ENCODE measurements around the gene CFAP46. TPM values are rescaled to one million over a fixed set of nuclear protein-coding genes. Genes with fewer than 3 reads are reported as not detected.
A peak's percentile ranks its signal among the peaks of the same experiment; 100 is the strongest.

The CFAP46 gene
- polyA plus RNA-seq, 1 of the 3 experiments (the other 2 are of a cell fraction), result 3.9 TPM

DNA sequence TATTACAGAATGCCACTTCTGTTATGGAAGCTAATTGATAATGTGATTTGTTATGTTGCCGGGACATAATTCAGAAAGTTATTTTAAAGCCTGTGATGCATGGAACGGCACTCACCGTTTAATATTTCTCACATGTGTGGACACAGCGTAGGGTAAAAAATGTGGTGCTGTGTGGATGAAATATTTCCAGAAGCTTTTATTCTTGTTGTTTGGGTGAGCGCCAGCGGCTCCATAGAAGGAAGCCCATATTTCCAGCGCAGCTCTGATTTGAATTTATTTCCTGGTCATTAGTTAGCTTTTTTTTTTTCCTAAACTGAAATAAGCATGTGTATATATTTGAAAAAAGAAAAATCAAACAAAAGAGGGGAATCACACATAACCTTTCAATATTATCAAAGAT, 136.3 kb downstream of the CFAP46 start:
- no peak for DNase-seq
- CTCF ChIA-PET, result interaction anchor here (0.7 to 2.5 kb wide), 4 partner anchors 11 to 151 kb away, joined by 3 to 11 read pairs (median 6); no protein-coding TSS in a partner anchor
- Histone ChIP-seq H3K27ac (ENCODE audit: low read depth in 2 of 2, low read length in 1 of 2) (no peak overlapping the region), H2AFZ (ENCODE audit: low read depth) (no peak overlapping the region), H3K9me2 (no peaks in the 10 kb centered on the region), H3K27me3 (ENCODE audit: insufficient read depth) (no peaks in the 10 kb centered on the region), H4K20me1 (ENCODE audit: insufficient read depth) (no peaks in the 10 kb centered on the region), H3K4me3 (ENCODE audit: low read depth in 2 of 2, low read length in 1 of 2) (no peak overlapping the region), H3K36me3 (replicated peaks in 1 of 2; ENCODE audit: control insufficient read depth in 1 of 2, insufficient read depth in 2 of 2, low read length in 1 of 2) (no peaks in the 10 kb centered on the region), H3K9me3 (no peaks in the 10 kb centered on the region), H3F3A (replicated peaks; ENCODE audit: insufficient read depth) (no peaks in the 10 kb centered on the region), H3K9ac (no peak overlapping the region), H3K79me2 (ENCODE audit: insufficient read depth) (no peaks in the 10 kb centered on the region), H3K4me2 (no peak overlapping the region), H3K4me1 (ENCODE audit: control insufficient read depth in 1 of 2, insufficient read depth in 2 of 2, low read depth in 1 of 2, low read length in 1 of 2) (peaks cover 0 to 5% of the 10 kb centered on the region in 2 experiments; a peak in 1 of 4 replicates)
- 47% methylated on average over 7 of the region's 7 CpGs for WGBS (ENCODE audit: low lambda C conversion rate)
- TF ChIP-seq, protein P1, sequence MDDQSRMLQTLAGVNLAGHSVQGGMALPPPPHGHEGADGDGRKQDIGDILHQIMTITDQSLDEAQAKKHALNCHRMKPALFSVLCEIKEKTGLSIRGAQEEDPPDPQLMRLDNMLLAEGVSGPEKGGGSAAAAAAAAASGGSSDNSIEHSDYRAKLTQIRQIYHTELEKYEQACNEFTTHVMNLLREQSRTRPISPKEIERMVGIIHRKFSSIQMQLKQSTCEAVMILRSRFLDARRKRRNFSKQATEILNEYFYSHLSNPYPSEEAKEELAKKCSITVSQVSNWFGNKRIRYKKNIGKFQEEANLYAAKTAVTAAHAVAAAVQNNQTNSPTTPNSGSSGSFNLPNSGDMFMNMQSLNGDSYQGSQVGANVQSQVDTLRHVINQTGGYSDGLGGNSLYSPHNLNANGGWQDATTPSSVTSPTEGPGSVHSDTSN (IDR thresholded peaks at IDR 0.05), result no peak
- TF ChIP-seq, protein P2, sequence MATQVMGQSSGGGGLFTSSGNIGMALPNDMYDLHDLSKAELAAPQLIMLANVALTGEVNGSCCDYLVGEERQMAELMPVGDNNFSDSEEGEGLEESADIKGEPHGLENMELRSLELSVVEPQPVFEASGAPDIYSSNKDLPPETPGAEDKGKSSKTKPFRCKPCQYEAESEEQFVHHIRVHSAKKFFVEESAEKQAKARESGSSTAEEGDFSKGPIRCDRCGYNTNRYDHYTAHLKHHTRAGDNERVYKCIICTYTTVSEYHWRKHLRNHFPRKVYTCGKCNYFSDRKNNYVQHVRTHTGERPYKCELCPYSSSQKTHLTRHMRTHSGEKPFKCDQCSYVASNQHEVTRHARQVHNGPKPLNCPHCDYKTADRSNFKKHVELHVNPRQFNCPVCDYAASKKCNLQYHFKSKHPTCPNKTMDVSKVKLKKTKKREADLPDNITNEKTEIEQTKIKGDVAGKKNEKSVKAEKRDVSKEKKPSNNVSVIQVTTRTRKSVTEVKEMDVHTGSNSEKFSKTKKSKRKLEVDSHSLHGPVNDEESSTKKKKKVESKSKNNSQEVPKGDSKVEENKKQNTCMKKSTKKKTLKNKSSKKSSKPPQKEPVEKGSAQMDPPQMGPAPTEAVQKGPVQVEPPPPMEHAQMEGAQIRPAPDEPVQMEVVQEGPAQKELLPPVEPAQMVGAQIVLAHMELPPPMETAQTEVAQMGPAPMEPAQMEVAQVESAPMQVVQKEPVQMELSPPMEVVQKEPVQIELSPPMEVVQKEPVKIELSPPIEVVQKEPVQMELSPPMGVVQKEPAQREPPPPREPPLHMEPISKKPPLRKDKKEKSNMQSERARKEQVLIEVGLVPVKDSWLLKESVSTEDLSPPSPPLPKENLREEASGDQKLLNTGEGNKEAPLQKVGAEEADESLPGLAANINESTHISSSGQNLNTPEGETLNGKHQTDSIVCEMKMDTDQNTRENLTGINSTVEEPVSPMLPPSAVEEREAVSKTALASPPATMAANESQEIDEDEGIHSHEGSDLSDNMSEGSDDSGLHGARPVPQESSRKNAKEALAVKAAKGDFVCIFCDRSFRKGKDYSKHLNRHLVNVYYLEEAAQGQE (IDR thresholded peaks at IDR 0.05; ENCODE audit: low read depth, low read length), result no peak
- TF ChIP-seq RXRA (IDR thresholded peaks at IDR 0.05; ENCODE audit: borderline replicate concordance, low read depth), result no peak
- POLR2A ChIA-PET, result no interaction called here

DNA sequence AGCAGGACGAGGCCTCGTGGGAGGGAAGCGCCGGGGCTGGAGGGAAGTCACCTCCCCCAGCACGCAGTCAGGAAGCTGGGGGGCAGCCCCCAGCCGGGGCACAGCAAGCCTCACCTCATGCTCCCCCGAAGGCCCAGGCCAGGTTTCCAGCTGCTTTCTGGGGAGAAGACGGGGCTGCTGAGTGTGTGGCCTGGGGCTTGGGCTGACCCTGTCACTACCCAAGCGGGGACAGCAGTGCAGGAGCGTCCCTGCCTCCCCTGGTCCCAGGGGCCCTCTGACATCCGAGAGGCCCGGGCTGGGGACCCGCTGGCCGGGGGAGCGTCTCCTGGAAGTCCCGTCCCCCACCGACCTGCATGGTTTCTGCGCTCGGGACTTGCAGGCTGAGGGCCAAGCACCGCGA, 136.8 kb downstream of the CFAP46 start:
- no peaks in the 10 kb centered on the region for H3K9me3 ChIP-seq
- peak; percentile 42 for DNase-seq
- H3K27me3 ChIP-seq (ENCODE audit: insufficient read depth), result no peaks in the 10 kb centered on the region
- H3K4me2 ChIP-seq, result no peak overlapping the region
- H3K4me1 ChIP-seq (ENCODE audit: control insufficient read depth in 1 of 2, insufficient read depth in 2 of 2, low read depth in 1 of 2, low read length in 1 of 2), result peaks cover 0 to 5% of the 10 kb centered on the region in 2 experiments; a peak in 1 of 4 replicates
- no peak overlapping the region for H3K27ac ChIP-seq (ENCODE audit: low read depth in 2 of 2, low read length in 1 of 2)
- H3K79me2 ChIP-seq (ENCODE audit: insufficient read depth), result no peaks in the 10 kb centered on the region
- ChIA-PET POLR2A (no interaction called here), CTCF (interaction anchor here (0.7 to 2.5 kb wide), 4 partner anchors 11 to 150 kb away, joined by 3 to 11 read pairs (median 6); no protein-coding TSS in a partner anchor)
- no peaks in the 10 kb centered on the region for H3F3A ChIP-seq (replicated peaks; ENCODE audit: insufficient read depth)
- no peak overlapping the region for H3K4me3 ChIP-seq (ENCODE audit: low read depth in 2 of 2, low read length in 1 of 2)
- no peaks in the 10 kb centered on the region for H3K9me2 ChIP-seq
- H2AFZ ChIP-seq (ENCODE audit: low read depth), result no peak overlapping the region
- WGBS (ENCODE audit: low lambda C conversion rate), result 83% methylated on average over 10 of the region's 21 CpGs
- H3K9ac ChIP-seq, result no peak overlapping the region
- H3K36me3 ChIP-seq (replicated peaks in 1 of 2; ENCODE audit: control insufficient read depth in 1 of 2, insufficient read depth in 2 of 2, low read length in 1 of 2), result no peaks in the 10 kb centered on the region
- no peaks in the 10 kb centered on the region for H4K20me1 ChIP-seq (ENCODE audit: insufficient read depth)
- TF ChIP-seq ELF1 (IDR thresholded peaks at IDR 0.05), result no peak
- TF ChIP-seq, protein P3, sequence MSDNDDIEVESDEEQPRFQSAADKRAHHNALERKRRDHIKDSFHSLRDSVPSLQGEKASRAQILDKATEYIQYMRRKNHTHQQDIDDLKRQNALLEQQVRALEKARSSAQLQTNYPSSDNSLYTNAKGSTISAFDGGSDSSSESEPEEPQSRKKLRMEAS (IDR thresholded peaks at IDR 0.05; ENCODE audit: low read depth), result no peak
- no peak for TF ChIP-seq MEF2A (IDR thresholded peaks at IDR 0.05; ENCODE audit: borderline replicate concordance, low read depth)
- TF ChIP-seq NRF1 (IDR thresholded peaks at IDR 0.05; ENCODE audit: low read depth, low read length), result no peak
- no peak for TF ChIP-seq FOXJ3 (CRISPR knock-in tag; IDR thresholded peaks at IDR 0.05)
- TF ChIP-seq, protein P4, sequence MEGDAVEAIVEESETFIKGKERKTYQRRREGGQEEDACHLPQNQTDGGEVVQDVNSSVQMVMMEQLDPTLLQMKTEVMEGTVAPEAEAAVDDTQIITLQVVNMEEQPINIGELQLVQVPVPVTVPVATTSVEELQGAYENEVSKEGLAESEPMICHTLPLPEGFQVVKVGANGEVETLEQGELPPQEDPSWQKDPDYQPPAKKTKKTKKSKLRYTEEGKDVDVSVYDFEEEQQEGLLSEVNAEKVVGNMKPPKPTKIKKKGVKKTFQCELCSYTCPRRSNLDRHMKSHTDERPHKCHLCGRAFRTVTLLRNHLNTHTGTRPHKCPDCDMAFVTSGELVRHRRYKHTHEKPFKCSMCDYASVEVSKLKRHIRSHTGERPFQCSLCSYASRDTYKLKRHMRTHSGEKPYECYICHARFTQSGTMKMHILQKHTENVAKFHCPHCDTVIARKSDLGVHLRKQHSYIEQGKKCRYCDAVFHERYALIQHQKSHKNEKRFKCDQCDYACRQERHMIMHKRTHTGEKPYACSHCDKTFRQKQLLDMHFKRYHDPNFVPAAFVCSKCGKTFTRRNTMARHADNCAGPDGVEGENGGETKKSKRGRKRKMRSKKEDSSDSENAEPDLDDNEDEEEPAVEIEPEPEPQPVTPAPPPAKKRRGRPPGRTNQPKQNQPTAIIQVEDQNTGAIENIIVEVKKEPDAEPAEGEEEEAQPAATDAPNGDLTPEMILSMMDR (IDR thresholded peaks at IDR 0.05), result no peak
- no peak for TF ChIP-seq RFX5 (IDR thresholded peaks at IDR 0.05; ENCODE audit: low read length)
- TF ChIP-seq RXRA (IDR thresholded peaks at IDR 0.05; ENCODE audit: borderline replicate concordance, low read depth), result no peak
- TF ChIP-seq FOSL2 (IDR thresholded peaks at IDR 0.05; ENCODE audit: borderline replicate concordance, low read depth), result no peak
- TF ChIP-seq SIN3A (IDR thresholded peaks at IDR 0.05; ENCODE audit: borderline replicate concordance, low read depth, low read length), result no peak
- TF ChIP-seq RCOR1 (IDR thresholded peaks at IDR 0.05; ENCODE audit: low read length), result no peak
- TF ChIP-seq GABPA (IDR thresholded peaks at IDR 0.05; ENCODE audit: low read depth), result no peak
- TF ChIP-seq, protein P2 (IDR thresholded peaks at IDR 0.05; ENCODE audit: low read depth, low read length), result no peak
